Ovary (tissue), 9 donors: ENCODE measurements around the gene MAPK1. TPM values are rescaled to one million over a fixed set of nuclear protein-coding genes. Genes with fewer than 3 reads are reported as not detected.
"Not testable (repeated sequence)": the region's sequence is repeated elsewhere in the genome, so short reads cannot be mapped to it uniquely, and the experiment has no call there.

ENCODE experiments used
- DNase-seq, 5 donors: peaks; one replicate each; pipeline ENCODE4 v3.0.0-alpha.2; 2019 to 2020
- H3K27ac ChIP-seq, 2 donors: fragments of 200-600 bp; one replicate each; pipeline versions ENCODE4 v1.5.1 to v1.8.0; 2019 to 2022
- H3K27me3 ChIP-seq: fragments of 200-600 bp; one replicate; pipeline ENCODE4 v1.8.0; 2022
- H3K36me3 ChIP-seq: fragments of 200-600 bp; sonication (generic); one replicate; pipeline ENCODE4 v1.5.1; 2019
- H3K4me1 ChIP-seq: one replicate; pipeline ENCODE4 v1.8.1; 2013; ENCODE audit warnings: mild to moderate bottlenecking, moderate library complexity; ENCODE audit not compliant: insufficient read depth
- H3K4me3 ChIP-seq: fragments of 200-600 bp; sonication (generic); one replicate; pipeline ENCODE4 v1.5.1; 2017
- H3K9me3 ChIP-seq, 2 donors: fragments of 200-600 bp in 1 of 2; sonication (generic) in 1 of 2; one replicate each; pipeline versions ENCODE4 v1.5.1 to v1.8.1; 2013 to 2019; ENCODE audit warnings: mild to moderate bottlenecking in 1 of 2, moderate library complexity in 1 of 2
- EP300 ChIP-seq: sonication (generic); formaldehyde crosslinking; IDR thresholded peaks from one replicate; pipeline ENCODE4 v1.6.1; 2017; ENCODE audit warnings: antibody characterized with exemption
- POLR2A ChIP-seq: fragments of 450-650 bp; IDR thresholded peaks from one replicate; pipeline ENCODE4 v1.6.1; 2017; ENCODE audit warnings: antibody characterized with exemption, mild to moderate bottlenecking, moderate library complexity
- WGBS, 3 donors: extraction: QIAGEN DNeasy Blood & Tissue Kit in 1 of 3; methylation state at CpG; one replicate each; pipeline versions ENCODE4 v1.1.5 to v1.1.7; 2013 to 2017; 5-methylcytosine and 5-hydroxymethylcytosine counted together
- intact Hi-C, 4 donors: fragments of 100-400 bp; cut with DNase I; formaldehyde crosslinking; loops; one replicate each; pipeline versions ENCODE4 v1.11.0 to v1.15.1; 2022 to 2023
- polyA plus RNA-seq, 2 donors: library from polyadenylated mRNA; stranded (reverse); fragments of 200-250 nt in 1 of 2; fragments of 350-450 nt in 1 of 2; fragmentation: Illumina TruSeq in 1 of 2; extraction: RNeasy Lipid Tissue Mini Kit (QIAGEN cat#74804) in 1 of 2; gene quantifications; one replicate each; pipeline ENCODE4 v1.2.3, GENCODE V29; 2013 to 2014
- total RNA-seq, 7 donors: library from RNA; depleted of rRNA in 2 of 7; stranded (reverse); fragments of >200 nt in 2 of 7; fragmentation: NEBNext Ultra II Directional in 3 of 7; extraction: Animal tissue kit (Norgen Biotek cat#: 25700) in 3 of 7; gene quantifications; one replicate each; pipeline versions ENCODE4 v1.1.0 to v1.2.4, GENCODE V29; 2016 to 2023
- TF ChIP-seq, protein P1 (sequence below), 3 donors: fragments of 450-650 bp in 2 of 3; fragments of 200-600 bp in 1 of 3; IDR thresholded peaks; one replicate each; pipeline versions ENCODE4 v1.5.1 to v1.8.0; 2016 to 2022; ENCODE audit warnings: antibody characterized with exemption in 3 of 3, mild to moderate bottlenecking in 1 of 3
- donor health status: DM: no; HTN: no; CAD: no; lungs with moderate emphysema.
- donor health status: DM: no; HTN: no; CAD: no.
- donor health status: Bipolar disorder and iron deficiency.
- donor health status: DM: yes; HTN: yes; CAD: no.
- donor health status: DM: no; HTN: no; CAD: no.
- donor health status: DM: yes; HTN: yes; CAD: no.

MAPK1 gene
- total and polyA plus RNA-seq, 9 donors = 12.3 to 125 (median 98.1) TPM

DNA sequence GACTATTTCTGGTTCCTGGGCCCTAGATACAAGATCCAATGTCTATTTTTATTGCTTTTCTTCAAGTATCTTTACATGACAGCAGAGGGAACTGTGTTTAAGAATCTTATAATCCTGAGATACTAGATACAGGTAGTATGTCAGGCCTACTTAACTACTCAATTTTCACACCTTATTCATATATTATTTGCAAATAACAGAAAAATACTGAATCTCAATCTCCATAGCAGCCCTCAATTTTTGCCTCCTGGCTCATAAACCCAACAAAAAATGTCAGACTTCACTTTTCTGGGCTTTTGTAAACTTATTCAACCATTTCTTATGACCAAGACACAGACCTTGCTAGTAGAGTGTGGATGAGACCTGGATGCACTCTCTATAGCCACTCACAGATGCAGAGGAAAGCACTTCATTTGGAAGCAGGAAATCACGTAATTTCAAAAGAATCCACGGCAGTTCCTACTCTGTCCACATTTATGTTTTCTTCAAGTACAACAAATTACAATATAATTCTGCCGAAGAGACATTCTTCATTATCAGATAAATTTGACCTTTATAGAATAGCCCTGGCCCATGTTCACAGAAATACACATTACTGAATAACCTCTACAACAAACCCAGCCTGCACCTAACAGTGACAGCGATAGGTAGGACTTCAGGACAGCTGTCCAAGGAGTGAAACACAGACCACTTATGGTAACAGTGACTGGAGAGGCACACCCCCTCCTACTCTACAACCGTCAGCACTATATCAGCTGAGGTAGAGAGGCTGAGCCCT, 69.8 kb downstream of the MAPK1 start:
- H3K4me1 ChIP-seq = peaks cover 2% of the 10 kb centered on the region
- intact Hi-C loops = loop anchor here in 1 of 4 donors (10.0 kb wide), 1 partner anchor 83 kb away; no protein-coding TSS in a partner anchor
- no peaks in the 10 kb centered on the region for H3K36me3 ChIP-seq
- TF ChIP-seq POLR2A (no peak), EP300 (no peak)
- TF ChIP-seq, protein P1, sequence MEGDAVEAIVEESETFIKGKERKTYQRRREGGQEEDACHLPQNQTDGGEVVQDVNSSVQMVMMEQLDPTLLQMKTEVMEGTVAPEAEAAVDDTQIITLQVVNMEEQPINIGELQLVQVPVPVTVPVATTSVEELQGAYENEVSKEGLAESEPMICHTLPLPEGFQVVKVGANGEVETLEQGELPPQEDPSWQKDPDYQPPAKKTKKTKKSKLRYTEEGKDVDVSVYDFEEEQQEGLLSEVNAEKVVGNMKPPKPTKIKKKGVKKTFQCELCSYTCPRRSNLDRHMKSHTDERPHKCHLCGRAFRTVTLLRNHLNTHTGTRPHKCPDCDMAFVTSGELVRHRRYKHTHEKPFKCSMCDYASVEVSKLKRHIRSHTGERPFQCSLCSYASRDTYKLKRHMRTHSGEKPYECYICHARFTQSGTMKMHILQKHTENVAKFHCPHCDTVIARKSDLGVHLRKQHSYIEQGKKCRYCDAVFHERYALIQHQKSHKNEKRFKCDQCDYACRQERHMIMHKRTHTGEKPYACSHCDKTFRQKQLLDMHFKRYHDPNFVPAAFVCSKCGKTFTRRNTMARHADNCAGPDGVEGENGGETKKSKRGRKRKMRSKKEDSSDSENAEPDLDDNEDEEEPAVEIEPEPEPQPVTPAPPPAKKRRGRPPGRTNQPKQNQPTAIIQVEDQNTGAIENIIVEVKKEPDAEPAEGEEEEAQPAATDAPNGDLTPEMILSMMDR (IDR thresholded peaks at IDR 0.05) = no peak
- no peak overlapping the region for H3K27ac ChIP-seq
- no peaks in the 10 kb centered on the region for H3K27me3 ChIP-seq
- H3K9me3 ChIP-seq = no peaks in the 10 kb centered on the region
- no peak overlapping the region for H3K4me3 ChIP-seq
- DNase-seq = no peak
- WGBS, 3 donors = 82 to 88% (median 86%) methylated on average over 5 of the region's 5 CpGs

DNA sequence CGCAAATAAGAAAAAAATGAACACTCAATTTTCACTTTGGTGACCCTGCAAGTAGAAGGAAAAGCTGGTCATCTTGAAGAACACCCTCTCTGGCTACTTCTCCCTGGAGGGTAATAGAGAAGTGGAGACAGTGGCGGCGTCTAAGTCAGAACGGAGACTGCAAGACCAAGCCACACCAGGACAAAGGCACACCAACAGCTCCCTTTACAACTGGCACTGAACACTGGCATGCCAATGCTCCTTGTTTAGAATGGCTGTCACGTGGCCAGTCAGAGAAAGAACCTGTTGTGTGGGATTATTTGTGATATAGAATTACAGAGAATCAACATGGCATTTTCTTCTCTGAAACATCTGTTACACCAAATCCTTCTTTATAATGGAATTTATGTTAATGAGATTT, 70.6 kb downstream of the MAPK1 start:
- no peak for DNase-seq
- 86 to 89% (median 88%) methylated on average over 5 of the region's 5 CpGs for WGBS, 3 donors
- TF ChIP-seq POLR2A = no peak
- TF ChIP-seq, protein P1 (IDR thresholded peaks at IDR 0.05) = no peak
- TF ChIP-seq EP300 = no peak
- Histone ChIP-seq H3K36me3 (no peaks in the 10 kb centered on the region), H3K27ac (no peak overlapping the region), H3K9me3 (no peaks in the 10 kb centered on the region), H3K27me3 (no peaks in the 10 kb centered on the region), H3K4me3 (no peak overlapping the region), H3K4me1 (no peaks in the 10 kb centered on the region)
- intact Hi-C loops = loop anchor here in 1 of 4 donors (10.0 kb wide), 1 partner anchor 82 kb away; no protein-coding TSS in a partner anchor

DNA sequence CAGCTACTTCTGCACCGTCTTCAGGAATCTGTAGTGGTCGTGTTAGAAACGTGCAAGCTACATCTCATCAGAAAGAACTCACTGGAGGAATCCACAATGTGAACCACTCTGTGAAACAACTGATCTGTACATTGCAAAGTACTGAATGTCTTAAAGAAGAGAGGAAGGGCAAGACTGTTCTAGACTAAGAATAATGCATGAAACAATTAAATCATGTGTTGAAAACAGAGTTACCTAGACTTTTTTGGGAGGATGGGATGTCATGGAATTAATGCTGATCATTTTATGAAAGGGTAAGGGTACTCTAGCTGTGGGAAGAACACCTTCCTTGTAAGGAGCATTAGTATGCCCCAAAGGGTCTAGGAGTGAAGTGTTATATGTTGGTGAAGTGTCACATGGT, 71.2 kb downstream of the MAPK1 start:
- 73 to 95% (median 77%) methylated on average over 3 of the region's 3 CpGs for WGBS, 3 donors
- H3K36me3 ChIP-seq = no peaks in the 10 kb centered on the region
- H3K4me3 ChIP-seq = no peak overlapping the region
- DNase-seq = no peak
- H3K27ac ChIP-seq = no peak overlapping the region
- intact Hi-C loops = loop anchor here in 1 of 4 donors (10.0 kb wide), 1 partner anchor 81 kb away; no protein-coding TSS in a partner anchor
- TF ChIP-seq POLR2A = no peak
- TF ChIP-seq, protein P1 (IDR thresholded peaks at IDR 0.05) = no peak
- TF ChIP-seq EP300 = no peak
- no peaks in the 10 kb centered on the region for H3K9me3 ChIP-seq
- H3K27me3 ChIP-seq = no peaks in the 10 kb centered on the region
- no peaks in the 10 kb centered on the region for H3K4me1 ChIP-seq

DNA sequence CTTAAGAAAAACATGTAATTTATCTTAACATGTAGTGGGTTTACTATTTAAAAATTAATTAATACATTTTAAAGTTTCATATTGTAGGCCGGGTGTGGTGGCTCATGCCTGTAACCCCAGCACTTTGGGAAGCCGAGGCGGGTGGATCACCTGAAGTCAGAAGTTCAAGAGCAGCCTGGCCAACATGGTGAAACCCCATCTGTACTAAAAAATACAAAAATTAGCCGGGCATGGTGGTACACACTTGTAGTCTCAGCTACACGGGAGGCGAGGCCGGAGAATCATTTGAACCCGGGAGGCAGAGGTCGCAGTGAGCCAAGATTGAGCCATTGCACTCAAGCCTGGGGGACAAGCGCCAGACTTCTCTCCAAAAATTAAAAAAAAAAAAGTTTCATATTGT, 73.7 kb downstream of the MAPK1 start:
- H3K36me3 ChIP-seq, H3K4me3 ChIP-seq, H3K4me1 ChIP-seq, H3K27me3 ChIP-seq, DNase-seq, H3K27ac ChIP-seq, H3K9me3 ChIP-seq: not testable (repeated sequence)
- intact Hi-C loops = loop anchor here in 1 of 4 donors (10.0 kb wide), 1 partner anchor 79 kb away; no protein-coding TSS in a partner anchor
- WGBS, 3 donors = 93 to 96% (median 94%) methylated on average over 10 of the region's 10 CpGs
